Thyroid gland (tissue), 4 donors: ENCODE data around the gene SVIL.

ENCODE experiments used
- CTCF ChIP-seq, 6 experiments: fragments of 200-600 bp in 3 of 6; fragments of 450-650 bp in 3 of 6; sonication (generic) in 3 of 6; IDR thresholded peaks; one replicate each; pipeline ENCODE4 v1.5.1; 2016 to 2019; ENCODE audit warnings: antibody characterized with exemption in 6 of 6, mild to moderate bottlenecking in 2 of 6, inconsistent platforms in 1 of 6, moderate library complexity in 1 of 6
- POLR2A ChIP-seq, 2 donors: fragments of 450-650 bp; IDR thresholded peaks; one replicate each; pipeline ENCODE4 v1.6.1; 2017; ENCODE audit warnings: antibody characterized with exemption in 2 of 2, mild to moderate bottlenecking in 2 of 2, moderate library complexity in 1 of 2

GRCh38 chr10:29542723-29543122, 92.0 kb downstream of the SVIL start:
- no peak for TF ChIP-seq CTCF (IDR thresholded peaks at IDR 0.05)
- TF ChIP-seq POLR2A (IDR thresholded peaks at IDR 0.05), result no peak
